IMR-90 (cell line): Measurements from ENCODE around the gene TRMT1. TPM values are rescaled to one million over a fixed set of nuclear protein-coding genes. Genes with fewer than 3 reads are reported as not detected.

Experiments
- ATAC-seq: fragments of 200-7000 bp; cut with Tn5 transposase; 2 replicates; pipeline ENCODE4 v1.9.1; 2020; ENCODE audit warnings: low read depth, mild to moderate bottlenecking, moderate library complexity
- BruUV-seq: library from RNA; stranded (reverse); fragments of 400-500 nt; replicated peaks from 2 replicates; lab custom pipeline; 2021; lab: Mats Ljungman, UMichigan
- CTCF ChIA-PET: fragments of 300-600 bp; formaldehyde crosslinking; extraction: SDS; loops from one replicate; lab custom pipeline; 2021; ENCODE audit warnings: antibody characterized with exemption; lab: Yijun Ruan, JAX
- POLR2A ChIA-PET: fragments of 300-600 bp; sonication (Branson Sonifier 250); formaldehyde crosslinking; loops from one replicate; lab custom pipeline; 2022; ENCODE audit warnings: antibody characterized with exemption; ENCODE audit not compliant: unreplicated experiment; lab: Charles Lee
- DNase-seq: peaks from one replicate; pipeline ENCODE4 v3.0.0; 2013
- H2AFZ ChIP-seq: replicated peaks from 2 replicates; pipeline ENCODE3; 2013; ENCODE audit warnings: low read length, mild to moderate bottlenecking; ENCODE audit not compliant: poor library complexity
- H2AK5ac ChIP-seq: 2 replicates; pipeline ENCODE4 v1.6.1; 2013; ENCODE audit warnings: low read depth, low read length, inconsistent platforms
- H2AK9ac ChIP-seq: replicated peaks from 2 replicates; pipeline ENCODE3; 2013; ENCODE audit warnings: mild to moderate bottlenecking, low read depth, low read length, moderate library complexity; ENCODE audit not compliant: poor library complexity
- H2BK120ac ChIP-seq: 2 replicates; pipeline ENCODE4 v1.6.1; 2013; ENCODE audit warnings: low read depth, low read length, inconsistent platforms
- H2BK15ac ChIP-seq: 3 replicates; pipeline ENCODE4 v1.6.1; 2013; ENCODE audit warnings: low read depth, low read length, inconsistent platforms
- H2BK20ac ChIP-seq: 2 replicates; pipeline ENCODE4 v1.6.1; 2013; ENCODE audit warnings: low read depth, mild to moderate bottlenecking, inconsistent platforms, low read length, moderate library complexity
- H2BK5ac ChIP-seq: 2 replicates; pipeline ENCODE4 v1.6.1; 2013; ENCODE audit warnings: mild to moderate bottlenecking, low read depth, low read length, inconsistent platforms; ENCODE audit not compliant: poor library complexity, severe bottlenecking
- H3K14ac ChIP-seq: replicated peaks from 2 replicates; pipeline ENCODE4 v1.6.1; 2013; ENCODE audit warnings: low read depth, low read length, inconsistent platforms
- H3K18ac ChIP-seq: 2 replicates; pipeline ENCODE4 v1.6.1; 2013; ENCODE audit warnings: low read depth, low read length, control low read depth
- H3K23ac ChIP-seq: 2 replicates; pipeline ENCODE4 v1.6.1; 2013; ENCODE audit warnings: low read depth, low read length, inconsistent platforms
- H3K27ac ChIP-seq: 2 replicates; pipeline ENCODE4 v1.5.1; 2013; ENCODE audit warnings: mild to moderate bottlenecking, control low read depth, low read length; ENCODE audit not compliant: insufficient read depth
- H3K27me3 ChIP-seq: 2 replicates; pipeline ENCODE4 v1.6.1; 2013; ENCODE audit warnings: low read length; ENCODE audit not compliant: control insufficient read depth, insufficient read depth
- H3K36me3 ChIP-seq: 2 replicates; pipeline ENCODE4 v1.6.1; 2013; ENCODE audit warnings: low read length, mixed read lengths; ENCODE audit not compliant: control insufficient read depth, insufficient read depth
- H3K4ac ChIP-seq: 2 replicates; pipeline ENCODE4 v1.6.1; 2013; ENCODE audit warnings: low read depth, low read length, inconsistent platforms
- H3K4me1 ChIP-seq: 2 replicates; pipeline ENCODE4 v1.6.1; 2013; ENCODE audit warnings: low read length, mixed read lengths; ENCODE audit not compliant: control insufficient read depth, insufficient read depth
- H3K4me2 ChIP-seq: 2 replicates; pipeline ENCODE4 v1.6.1; 2013; ENCODE audit warnings: low read depth, mild to moderate bottlenecking, control low read depth, low read length, moderate library complexity
- H3K4me3 ChIP-seq: 2 replicates; pipeline ENCODE4 v1.5.1; 2013; ENCODE audit warnings: low read depth, mild to moderate bottlenecking, control low read depth, low read length, moderate library complexity; ENCODE audit not compliant: insufficient read depth
- H3K56ac ChIP-seq: 2 replicates; pipeline ENCODE4 v1.6.1; 2013; ENCODE audit warnings: low read length, inconsistent platforms; ENCODE audit not compliant: insufficient read depth; ENCODE audit errors: extremely low read depth
- H3K79me1 ChIP-seq, 2 experiments: 2 replicates each; pipeline ENCODE4 v1.6.1; 2013; ENCODE audit warnings: low read length in 2 of 2, inconsistent platforms in 1 of 2, low read depth in 1 of 2
- H3K9ac ChIP-seq: 2 replicates; pipeline ENCODE4 v1.6.1; 2013; ENCODE audit warnings: low read depth, low read length, control low read depth
- H3K9me1 ChIP-seq: 2 replicates; pipeline ENCODE4 v1.6.1; 2013; ENCODE audit warnings: low read length, inconsistent platforms; ENCODE audit not compliant: insufficient read depth
- H3K9me3 ChIP-seq: 2 replicates; pipeline ENCODE4 v1.6.1; 2013; ENCODE audit warnings: low read length; ENCODE audit not compliant: control insufficient read depth, insufficient read depth
- H4K20me1 ChIP-seq: 2 replicates; pipeline ENCODE4 v1.6.1; 2013; ENCODE audit warnings: low read length, inconsistent platforms; ENCODE audit not compliant: insufficient read depth
- H4K5ac ChIP-seq: 2 replicates; pipeline ENCODE4 v1.6.1; 2013; ENCODE audit warnings: mild to moderate bottlenecking, low read depth, low read length, control low read depth
- H4K8ac ChIP-seq, 2 experiments: 2 replicates each; pipeline ENCODE4 v1.6.1; 2013; ENCODE audit warnings: low read depth in 2 of 2, low read length in 2 of 2, control low read depth in 1 of 2, inconsistent platforms in 1 of 2
- H4K91ac ChIP-seq: 2 replicates; pipeline ENCODE4 v1.6.1; 2013; ENCODE audit warnings: low read depth, low read length, inconsistent platforms; ENCODE audit not compliant: insufficient read depth
- CEBPB ChIP-seq: IDR thresholded peaks from 2 replicates; pipeline ENCODE4 v1.6.1; 2012; ENCODE audit warnings: low read depth, low read length, improper control_type of control experiment
- CHD1 ChIP-seq: IDR thresholded peaks from 2 replicates; pipeline ENCODE4 v1.6.1; 2012; ENCODE audit warnings: low read depth, low read length, improper control_type of control experiment
- CTCF ChIP-seq: conservative IDR thresholded peaks from 2 replicates; pipeline ENCODE4 v1.5.1; 2012; ENCODE audit warnings: mild to moderate bottlenecking, low read depth, low read length, improper control_type of control experiment
- POLR2A ChIP-seq: IDR thresholded peaks from 2 replicates; pipeline ENCODE4 v1.6.1; 2012; ENCODE audit warnings: mild to moderate bottlenecking, low read depth, low read length
- RFX5 ChIP-seq: IDR thresholded peaks from 2 replicates; pipeline ENCODE4 v1.8.0; 2012; ENCODE audit warnings: low read depth, mild to moderate bottlenecking, low read length, moderate library complexity
- WGBS, 2 experiments: methylation state at CpG; one replicate each; pipeline versions ENCODE4 v1.1.5 to v1.1.7; 2013; ENCODE audit warnings: missing lambda C conversion rate in 2 of 2; ENCODE audit not compliant: insufficient read length in 1 of 2; ENCODE audit errors: extremely low coverage in 2 of 2; 5-methylcytosine and 5-hydroxymethylcytosine counted together
- dilution Hi-C: fragments of 300-500 bp; cut with HindIII; formaldehyde crosslinking; loops from one replicate; pipeline ENCODE4 v1.14.3; 2018; ENCODE audit warnings: low sequenced_read_pairs; ENCODE audit not compliant: unreplicated experiment
- in situ Hi-C: fragments of 300-500 bp; cut with MboI; formaldehyde crosslinking; loops from 3 replicates; pipeline ENCODE4 v1.14.3; 2019; ENCODE audit warnings: low sequenced_read_pairs, inconsistent platforms, mixed read lengths
- intact Hi-C: fragments of 100-400 bp; cut with micrococcal nuclease; formaldehyde crosslinking; loops from 2 replicates; pipeline ENCODE4 v1.10.0; 2022
- polyA plus RNA-seq, 3 experiments: library from polyadenylated mRNA; depleted of rRNA; stranded (reverse); fragments of >200 nt; gene quantifications; 2 replicates each; pipeline ENCODE4 v1.2.3, GENCODE V29; 2012; ENCODE audit warnings: low replicate concordance in 1 of 3
- total RNA-seq: library from RNA; depleted of rRNA; stranded (reverse); fragments of >200 nt; gene quantifications from 2 replicates; pipeline ENCODE4 v1.2.3, GENCODE V29; 2012
- TF ChIP-seq, protein P1 (sequence below): fragments of 150-350 bp; IDR thresholded peaks from 2 replicates; pipeline ENCODE4 v1.6.1; 2016; ENCODE audit warnings: low read depth, mild to moderate bottlenecking, low read length, moderate library complexity, borderline replicate concordance

The TRMT1 gene
- total and polyA plus RNA-seq, 2 of the 4 experiments (the other 2 are of a cell fraction): 28.3 to 56.0 TPM

GRCh38 chr19:13102416-13102665, 14.2 kb downstream of the TRMT1 start (continued):
- TF ChIP-seq CHD1 (no peak), RFX5 (no peak), CEBPB (no peak)
- TF ChIP-seq, protein P1, sequence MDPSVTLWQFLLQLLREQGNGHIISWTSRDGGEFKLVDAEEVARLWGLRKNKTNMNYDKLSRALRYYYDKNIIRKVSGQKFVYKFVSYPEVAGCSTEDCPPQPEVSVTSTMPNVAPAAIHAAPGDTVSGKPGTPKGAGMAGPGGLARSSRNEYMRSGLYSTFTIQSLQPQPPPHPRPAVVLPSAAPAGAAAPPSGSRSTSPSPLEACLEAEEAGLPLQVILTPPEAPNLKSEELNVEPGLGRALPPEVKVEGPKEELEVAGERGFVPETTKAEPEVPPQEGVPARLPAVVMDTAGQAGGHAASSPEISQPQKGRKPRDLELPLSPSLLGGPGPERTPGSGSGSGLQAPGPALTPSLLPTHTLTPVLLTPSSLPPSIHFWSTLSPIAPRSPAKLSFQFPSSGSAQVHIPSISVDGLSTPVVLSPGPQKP: no peak

GRCh38 chr19:13101590-13102415, 14.7 kb downstream of the TRMT1 start:
- Histone ChIP-seq H3K4me1 (peaks cover 12% of the 10 kb centered on the region), H3K9ac (peak overlapping the region; percentile 39), H4K20me1 (no peaks in the 10 kb centered on the region; the same call in 1 of the 2 replicates), H2AK9ac (no peak overlapping the region), H3K9me1 (0 out of 2 replicates have a peak, but pooled peaks cover 4% of the 10 kb centered on the region), H3K9me3 (no peaks in the 10 kb centered on the region), H2BK120ac (no peak overlapping the region), H2AK5ac (no peak overlapping the region), H3K18ac (no peak overlapping the region), H2BK5ac (no peak overlapping the region), H3K4me3 (no peak overlapping the region), H2BK20ac (no peak overlapping the region), H3K23ac (no peak overlapping the region; the same call in 1 of the 2 replicates), H3K27ac (peak overlapping the region; percentile 45; the same call in 1 of the 2 replicates), H4K91ac (no peak overlapping the region; the same call in 1 of the 2 replicates), H4K8ac (peak overlapping the region; percentile 6 to 31; a peak in 2 of 4 replicates), H2BK15ac (no peak overlapping the region), H3K4ac (peak overlapping the region; percentile 66), H3K56ac (no peak overlapping the region), H3K4me2 (peak overlapping the region; percentile 20), H3K79me1 (peaks cover 0 to 17% of the 10 kb centered on the region in 2 experiments; a peak in 1 of 4 replicates), H4K5ac (peak overlapping the region; percentile 18; the same call in 1 of the 2 replicates), H3K36me3 (peaks cover 10% of the 10 kb centered on the region), H2AFZ (peak overlapping the region; percentile 81), H3K14ac (no peak overlapping the region), H3K27me3 (no peaks in the 10 kb centered on the region)
- ATAC-seq (no peak), DNase-seq (no peak)
- BruUV-seq: no TSS peak
- in situ Hi-C loops (no loop called here), intact Hi-C loops (no loop called here), dilution Hi-C loops (no loop called here)
- POLR2A ChIA-PET: no interaction called here
- CTCF ChIA-PET: no interaction called here
- no peak for TF ChIP-seq POLR2A
- TF ChIP-seq CTCF: no peak
- WGBS, 2 experiments: 94% methylated on average over 3 of the region's 7 CpGs; no CpG with 5 or more reads in 1 of the 2 experiments
